Esophagus muscularis mucosa (tissue), 4 donors: ENCODE measurements around the gene ZCCHC17.

Experiments used
- EP300 ChIP-seq: sonication (generic); formaldehyde crosslinking; IDR thresholded peaks from one replicate; pipeline ENCODE4 v1.6.1; 2017; ENCODE audit warnings: antibody characterized with exemption
- POLR2A ChIP-seq: fragments of 450-650 bp; IDR thresholded peaks from one replicate; pipeline ENCODE4 v1.6.1; 2017; ENCODE audit warnings: antibody characterized with exemption, moderate library complexity, mild to moderate bottlenecking, low read depth
- POLR2AphosphoS5 ChIP-seq, 2 donors: sonication (generic); formaldehyde crosslinking; IDR thresholded peaks; one replicate each; pipeline ENCODE4 v1.6.1; 2017; ENCODE audit warnings: antibody characterized with exemption in 2 of 2
- TF ChIP-seq, protein P1 (sequence below), 3 experiments: fragments of 200-600 bp in 2 of 3; fragments of 450-650 bp in 1 of 3; sonication (generic) in 2 of 3; IDR thresholded peaks; one replicate each; pipeline ENCODE4 v1.5.1; 2017 to 2019; ENCODE audit warnings: antibody characterized with exemption in 3 of 3, mild to moderate bottlenecking in 2 of 3, moderate library complexity in 1 of 3

DNA sequence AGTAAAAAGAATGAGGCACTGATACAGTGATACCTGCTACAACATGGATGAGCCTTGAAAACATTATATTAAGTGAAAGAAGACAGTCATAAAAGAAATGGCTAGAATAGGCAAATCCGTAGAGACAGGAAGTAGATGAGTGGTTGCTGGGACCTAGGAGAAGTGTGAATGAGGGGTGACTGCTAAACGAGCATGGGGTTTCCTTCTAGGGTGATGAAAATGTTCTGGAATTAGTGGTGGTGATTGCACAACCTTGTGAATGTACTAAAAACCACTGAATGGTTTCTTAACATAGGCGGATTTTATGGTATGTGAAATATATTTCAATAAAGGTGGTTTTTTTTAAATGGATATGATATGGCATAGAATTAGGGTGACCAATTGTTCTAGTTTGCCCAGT lies 103.6 kb downstream of the ZCCHC17 start:
- TF ChIP-seq, protein P1, sequence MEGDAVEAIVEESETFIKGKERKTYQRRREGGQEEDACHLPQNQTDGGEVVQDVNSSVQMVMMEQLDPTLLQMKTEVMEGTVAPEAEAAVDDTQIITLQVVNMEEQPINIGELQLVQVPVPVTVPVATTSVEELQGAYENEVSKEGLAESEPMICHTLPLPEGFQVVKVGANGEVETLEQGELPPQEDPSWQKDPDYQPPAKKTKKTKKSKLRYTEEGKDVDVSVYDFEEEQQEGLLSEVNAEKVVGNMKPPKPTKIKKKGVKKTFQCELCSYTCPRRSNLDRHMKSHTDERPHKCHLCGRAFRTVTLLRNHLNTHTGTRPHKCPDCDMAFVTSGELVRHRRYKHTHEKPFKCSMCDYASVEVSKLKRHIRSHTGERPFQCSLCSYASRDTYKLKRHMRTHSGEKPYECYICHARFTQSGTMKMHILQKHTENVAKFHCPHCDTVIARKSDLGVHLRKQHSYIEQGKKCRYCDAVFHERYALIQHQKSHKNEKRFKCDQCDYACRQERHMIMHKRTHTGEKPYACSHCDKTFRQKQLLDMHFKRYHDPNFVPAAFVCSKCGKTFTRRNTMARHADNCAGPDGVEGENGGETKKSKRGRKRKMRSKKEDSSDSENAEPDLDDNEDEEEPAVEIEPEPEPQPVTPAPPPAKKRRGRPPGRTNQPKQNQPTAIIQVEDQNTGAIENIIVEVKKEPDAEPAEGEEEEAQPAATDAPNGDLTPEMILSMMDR (IDR thresholded peaks at IDR 0.05), result no peak
- TF ChIP-seq POLR2A (no peak), POLR2AphosphoS5 (IDR thresholded peaks at IDR 0.05) (no peak), EP300 (no peak)
